Measurements from ENCODE around the gene ENDOU. TPM values are rescaled to one million over a fixed set of nuclear protein-coding genes. Genes with fewer than 3 reads are reported as not detected.
"Not testable (repeated sequence)": the region's sequence is repeated elsewhere in the genome, so short reads cannot be mapped to it uniquely, and the experiment has no call there.

ENDOU gene
- polyA plus RNA-seq, 3 donors = 0.17 to 0.40 TPM; not detected in 1

- H3K36me3 ChIP-seq (replicated peaks in 1 of 2; ENCODE audit: control insufficient read depth in 1 of 2, insufficient read depth in 2 of 2, low read length in 2 of 2) = peaks cover 36 to 71% of the 10 kb centered on the region in 2 donors
- no peak overlapping the region for H2AFZ ChIP-seq (ENCODE audit: insufficient read depth, low read depth, low read length, poor library complexity, severe bottlenecking)
- H3K79me2 ChIP-seq (ENCODE audit: insufficient read depth, low read length) = no peaks in the 10 kb centered on the region
- no peaks in the 10 kb centered on the region for H3K4me1 ChIP-seq (ENCODE audit: control insufficient read depth in 1 of 2, insufficient read depth in 2 of 2, low read length in 2 of 2)
- H3K9ac ChIP-seq (ENCODE audit: insufficient read depth, low read length, poor library complexity, severe bottlenecking) = no peak overlapping the region
- Mint-ChIP-seq H3K9me3 (peaks cover 0 to 2% (median 0%) of the 10 kb centered on the region in 7 donors), H3K4me3 (no peak overlapping the region), H3K27me3 (ENCODE audit: low read depth in 3 of 3) (no peaks in the 10 kb centered on the region), H3K36me3 (peaks cover 77 to 79% of the 10 kb centered on the region in 2 donors), H3K4me1 (no peaks in the 10 kb centered on the region), H3K27ac (no peak overlapping the region)
- H3K27me3 ChIP-seq (ENCODE audit: control insufficient read depth in 2 of 2, insufficient read depth in 2 of 2, low read length in 2 of 2) = no peaks in the 10 kb centered on the region
- no peak overlapping the region for H3K4me2 ChIP-seq (replicated peaks; ENCODE audit: extremely low read depth, low read length, poor library complexity, severe bottlenecking)
- DNase-seq = no peak
- no peak overlapping the region for H3K27ac ChIP-seq (ENCODE audit: low read depth in 1 of 2, low read length in 2 of 2)
- no CpG with 5 or more reads among the region's 2 CpGs for WGBS (ENCODE audit: insufficient coverage)
- H3K4me3 ChIP-seq (replicated peaks in 1 of 3; ENCODE audit: low read depth in 2 of 3, low read length in 3 of 3) = no peak overlapping the region
- H4K20me1 ChIP-seq (ENCODE audit: insufficient read depth, low read length) = no peaks in the 10 kb centered on the region
- no peaks in the 10 kb centered on the region for H3K9me3 ChIP-seq (replicated peaks in 1 of 2; ENCODE audit: control insufficient read depth in 1 of 2, insufficient read depth in 1 of 2, low read length in 2 of 2)
- TF ChIP-seq CTCF (IDR thresholded peaks at IDR 0.05) = no peak
- intact Hi-C loops (cut with micrococcal nuclease) = no loop called here
These were observed 45.5 kb downstream of the ENDOU start for GRCh38 chr12:47679785-47680184.

GRCh38 chr12:47672068-47672467, 53.2 kb downstream of the ENDOU start:
- H3K4me2 ChIP-seq (replicated peaks; ENCODE audit: extremely low read depth, low read length, poor library complexity, severe bottlenecking) = no peak overlapping the region
- H3K36me3 ChIP-seq (replicated peaks in 1 of 2; ENCODE audit: control insufficient read depth in 1 of 2, insufficient read depth in 2 of 2, low read length in 2 of 2) = peaks cover 39 to 79% of the 10 kb centered on the region in 2 donors
- no peak overlapping the region for H3K4me3 Mint-ChIP-seq
- H4K20me1 ChIP-seq (ENCODE audit: insufficient read depth, low read length) = no peaks in the 10 kb centered on the region
- peak overlapping the region in 1 of 7 donors; percentile 37 for H3K27ac Mint-ChIP-seq
- peaks cover 69 to 70% of the 10 kb centered on the region in 2 donors for H3K36me3 Mint-ChIP-seq
- DNase-seq = no peak
- 100% methylated on average over 1 of the region's 2 CpGs for WGBS (ENCODE audit: insufficient coverage)
- H3K27me3 Mint-ChIP-seq (ENCODE audit: low read depth in 3 of 3) = no peaks in the 10 kb centered on the region
- H3K9ac ChIP-seq (ENCODE audit: insufficient read depth, low read length, poor library complexity, severe bottlenecking) = no peak overlapping the region
- H3K9me3 Mint-ChIP-seq = no peaks in the 10 kb centered on the region
- no peaks in the 10 kb centered on the region for H3K27me3 ChIP-seq (ENCODE audit: control insufficient read depth in 2 of 2, insufficient read depth in 2 of 2, low read length in 2 of 2)
- H3K4me1 Mint-ChIP-seq = no peaks in the 10 kb centered on the region
- H3K4me3 ChIP-seq (replicated peaks in 1 of 3; ENCODE audit: low read depth in 2 of 3, low read length in 3 of 3) = no peak overlapping the region
- no peak overlapping the region for H2AFZ ChIP-seq (ENCODE audit: insufficient read depth, low read depth, low read length, poor library complexity, severe bottlenecking)
- no peaks in the 10 kb centered on the region for H3K9me3 ChIP-seq (replicated peaks in 1 of 2; ENCODE audit: control insufficient read depth in 1 of 2, insufficient read depth in 1 of 2, low read length in 2 of 2)
- intact Hi-C loops (cut with micrococcal nuclease) = no loop called here
- H3K79me2 ChIP-seq (ENCODE audit: insufficient read depth, low read length) = no peaks in the 10 kb centered on the region
- no peak for TF ChIP-seq CTCF (IDR thresholded peaks at IDR 0.05)
- H3K27ac ChIP-seq (ENCODE audit: low read depth in 1 of 2, low read length in 2 of 2) = no peak overlapping the region
- H3K4me1 ChIP-seq (ENCODE audit: control insufficient read depth in 1 of 2, insufficient read depth in 2 of 2, low read length in 2 of 2) = no peaks in the 10 kb centered on the region

- peaks cover 58 to 83% of the 10 kb centered on the region in 2 donors for H3K36me3 ChIP-seq (replicated peaks in 1 of 2; ENCODE audit: control insufficient read depth in 1 of 2, insufficient read depth in 2 of 2, low read length in 2 of 2)
- H3K27me3 ChIP-seq (ENCODE audit: control insufficient read depth in 2 of 2, insufficient read depth in 2 of 2, low read length in 2 of 2); H3K9me3 Mint-ChIP-seq; H3K4me1 Mint-ChIP-seq; H3K79me2 ChIP-seq (ENCODE audit: insufficient read depth, low read length); H2AFZ ChIP-seq (ENCODE audit: insufficient read depth, low read depth, low read length, poor library complexity, severe bottlenecking); H3K27me3 Mint-ChIP-seq (ENCODE audit: low read depth in 3 of 3); H3K27ac ChIP-seq (ENCODE audit: low read depth in 1 of 2, low read length in 2 of 2); H3K4me3 Mint-ChIP-seq; H3K4me1 ChIP-seq (ENCODE audit: control insufficient read depth in 1 of 2, insufficient read depth in 2 of 2, low read length in 2 of 2); H3K4me2 ChIP-seq (replicated peaks; ENCODE audit: extremely low read depth, low read length, poor library complexity, severe bottlenecking); H3K9ac ChIP-seq (ENCODE audit: insufficient read depth, low read length, poor library complexity, severe bottlenecking); H3K9me3 ChIP-seq (replicated peaks in 1 of 2; ENCODE audit: control insufficient read depth in 1 of 2, insufficient read depth in 1 of 2, low read length in 2 of 2); H3K27ac Mint-ChIP-seq; H3K4me3 ChIP-seq (replicated peaks in 1 of 3; ENCODE audit: low read depth in 2 of 3, low read length in 3 of 3); intact Hi-C loops (cut with micrococcal nuclease); DNase-seq; H4K20me1 ChIP-seq (ENCODE audit: insufficient read depth, low read length): not testable (repeated sequence)
- H3K36me3 Mint-ChIP-seq = peaks cover 56 to 58% of the 10 kb centered on the region in 2 donors
- 100% methylated on average over 1 of the region's 6 CpGs for WGBS (ENCODE audit: insufficient coverage)
These were observed 57.4 kb downstream of the ENDOU start for GRCh38 chr12:47667935-47668334.
